ENCODE data around the gene PRRT1B. TPM values are rescaled to one million over a fixed set of nuclear protein-coding genes. Genes with fewer than 3 reads are reported as not detected.

The PRRT1B gene
- total and polyA plus RNA-seq, 2 of the 4 experiments (the other 2 are of a cell fraction) = not detected

- Histone ChIP-seq H2BK5ac (ENCODE audit: low read depth, low read length, poor library complexity, severe bottlenecking) (no peak overlapping the region), H3K18ac (ENCODE audit: low read depth, low read length) (no peak overlapping the region), H3K9me3 (ENCODE audit: control insufficient read depth, insufficient read depth, low read length) (no peaks in the 10 kb centered on the region), H2BK20ac (ENCODE audit: low read depth, low read length) (no peak overlapping the region), H4K8ac (ENCODE audit: low read depth in 2 of 2, low read length in 2 of 2) (no peak overlapping the region), H3K14ac (replicated peaks; ENCODE audit: low read depth, low read length) (no peak overlapping the region; the same call in 1 of the 2 replicates), H2AFZ (replicated peaks; ENCODE audit: low read length, poor library complexity) (peak overlapping the region; percentile 32), H3K4me3 (ENCODE audit: insufficient read depth, low read depth, low read length) (no peak overlapping the region), H3K4me1 (ENCODE audit: control insufficient read depth, insufficient read depth, low read length) (0 out of 2 replicates have a peak, but pooled peaks cover 3% of the 10 kb centered on the region), H3K23ac (ENCODE audit: low read depth, low read length) (no peak overlapping the region), H3K36me3 (ENCODE audit: control insufficient read depth, insufficient read depth, low read length) (peaks cover 38% of the 10 kb centered on the region), H4K91ac (ENCODE audit: insufficient read depth, low read depth, low read length) (no peak overlapping the region), H2AK9ac (replicated peaks; ENCODE audit: low read depth, low read length, poor library complexity) (peak overlapping the region; percentile 78), H3K56ac (ENCODE audit: extremely low read depth, insufficient read depth, low read length) (no peak overlapping the region), H2BK120ac (ENCODE audit: low read depth, low read length) (no peak overlapping the region), H3K27me3 (ENCODE audit: control insufficient read depth, insufficient read depth, low read length) (no peaks in the 10 kb centered on the region), H3K79me1 (ENCODE audit: low read depth in 1 of 2, low read length in 2 of 2) (no peaks in the 10 kb centered on the region), H4K5ac (ENCODE audit: low read depth, low read length) (no peak overlapping the region), H2AK5ac (ENCODE audit: low read depth, low read length) (peak overlapping the region; percentile 16; the same call in 1 of the 2 replicates), H3K4me2 (ENCODE audit: low read depth, low read length) (no peak overlapping the region), H3K9me1 (ENCODE audit: insufficient read depth, low read length) (peaks cover 6% of the 10 kb centered on the region; the same call in 1 of the 2 replicates), H4K20me1 (ENCODE audit: insufficient read depth, low read length) (no peaks in the 10 kb centered on the region; the same call in 1 of the 2 replicates), H2BK15ac (ENCODE audit: low read depth, low read length) (no peak overlapping the region; the same call in 2 of the 3 replicates), H3K4ac (ENCODE audit: low read depth, low read length) (no peak overlapping the region), H3K27ac (ENCODE audit: insufficient read depth, low read length) (no peak overlapping the region), H3K9ac (ENCODE audit: low read depth, low read length) (no peak overlapping the region)
- 96% methylated on average over 11 of the region's 21 CpGs; no CpG with 5 or more reads in 1 of the 2 experiments for WGBS, 2 experiments (ENCODE audit: extremely low coverage in 2 of 2, insufficient read length in 1 of 2)
- CTCF ChIA-PET = no interaction called here
- dilution Hi-C loops (cut with HindIII; ENCODE audit: low sequenced_read_pairs, unreplicated experiment) = no loop called here
- ATAC-seq (ENCODE audit: low read depth) = no peak
- POLR2A ChIA-PET (ENCODE audit: unreplicated experiment) = no interaction called here
- intact Hi-C loops (cut with micrococcal nuclease) = loop anchor here (5.0 kb wide), 1 partner anchor 63 kb away; no protein-coding TSS in a partner anchor
- in situ Hi-C loops (cut with MboI; ENCODE audit: low sequenced_read_pairs) = loop anchor here (5.0 to 25.0 kb wide), 2 partner anchors 148 to 668 kb away; partner anchors contain the start of gene RAPGEF1
- BruUV-seq (replicated peaks) = no TSS peak
- no peak for DNase-seq
- TF ChIP-seq POLR2A (IDR thresholded peaks at IDR 0.05; ENCODE audit: low read depth, low read length) (no peak), MAZ (IDR thresholded peaks at IDR 0.05; ENCODE audit: borderline replicate concordance, low read depth, low read length) (no peak), CEBPB (IDR thresholded peaks at IDR 0.05; ENCODE audit: low read depth, low read length) (no peak), CTCF (conservative IDR thresholded peaks at IDR 0.05; ENCODE audit: low read depth, low read length) (no peak), RFX5 (IDR thresholded peaks at IDR 0.05; ENCODE audit: low read depth, low read length) (no peak), RCOR1 (IDR thresholded peaks at IDR 0.05; ENCODE audit: insufficient replicate concordance, low read length) (no peak), MAFK (IDR thresholded peaks at IDR 0.05; ENCODE audit: low read depth, low read length) (no peak), BHLHE40 (IDR thresholded peaks at IDR 0.05; ENCODE audit: low read depth, low read length) (no peak), ELK1 (IDR thresholded peaks at IDR 0.05; ENCODE audit: borderline replicate concordance, low read depth, low read length) (no peak), RAD21 (IDR thresholded peaks at IDR 0.05; ENCODE audit: low read length) (no peak), SMC3 (IDR thresholded peaks at IDR 0.05; ENCODE audit: low read depth, low read length) (no peak), NFE2L2 (IDR thresholded peaks at IDR 0.05; ENCODE audit: low read depth, low read length) (no peak), FOS (IDR thresholded peaks at IDR 0.05; ENCODE audit: low read depth, low read length) (no peak), CHD1 (IDR thresholded peaks at IDR 0.05; ENCODE audit: low read depth, low read length) (no peak), MXI1 (IDR thresholded peaks at IDR 0.05; ENCODE audit: borderline replicate concordance, low read depth, low read length) (no peak)
These were observed 48.8 kb downstream of the PRRT1B start for GRCh38 chr9:131593936-131594665.

Measured in IMR-90 (cell line).